ENCODE results near the gene KRTAP20-3.

Gene KRTAP20-3

GRCh38 chr21:30642564-30642963, at the start of gene KRTAP20-3:
Gene KRTAP20-3, plus strand, starts transcription at chr21:30642864.
- no peak for DNase-seq
- H3K27ac Mint-ChIP-seq: no peak within 1 kb of the TSS
- ATAC-seq (replicated peaks): no peak

DNA sequence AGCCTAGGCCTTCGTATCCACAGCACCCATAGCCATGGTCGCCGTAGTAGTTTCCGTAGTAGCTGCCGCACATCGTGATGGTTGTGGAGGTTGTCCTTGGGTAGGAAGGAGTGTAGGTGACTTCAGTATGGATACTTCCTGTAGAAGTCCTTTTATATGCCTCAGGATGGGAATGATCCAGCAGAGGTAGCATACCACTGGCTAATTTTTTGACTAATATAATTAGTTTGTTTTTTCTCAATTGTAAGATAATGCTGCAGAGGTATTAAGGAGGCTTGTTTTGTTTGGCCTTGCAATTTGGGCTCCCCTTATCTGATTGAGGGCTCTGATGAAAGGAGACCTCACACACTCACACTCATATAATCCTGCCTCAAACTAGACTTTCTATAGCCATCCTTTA, 43.9 kb upstream of the KRTAP20-3 start, which contains the start of gene KRTAP6-2:
TSS of gene KRTAP6-2 (minus strand) at position 101 of the 400 bp plus-strand sequence. CDS start at position 73, 28 bp downstream.
- no peak within 1 kb of the TSS for H3K27ac Mint-ChIP-seq
- no peaks in the 10 kb centered on the region for H3K27me3 Mint-ChIP-seq
- H3K4me1 Mint-ChIP-seq: no peaks in the 10 kb centered on the region
- no peak within 1 kb of the TSS for H3K4me3 Mint-ChIP-seq
- no peaks in the 10 kb centered on the region for H3K36me3 Mint-ChIP-seq
- peaks cover 4 to 7% of the 10 kb centered on the region in 2 donors for H3K9me3 Mint-ChIP-seq
- DNase-seq (no peak), ATAC-seq (replicated peaks) (no peak)

More at GRCh38 chr21:30642564-30642963, at the start of gene KRTAP20-3:
- no peaks in the 10 kb centered on the region for H3K27me3 Mint-ChIP-seq
- H3K9me3 Mint-ChIP-seq: peaks cover 11 to 13% of the 10 kb centered on the region in 2 donors
- H3K4me1 Mint-ChIP-seq: no peaks in the 10 kb centered on the region
- H3K4me3 Mint-ChIP-seq: no peak within 1 kb of the TSS
- no peaks in the 10 kb centered on the region for H3K36me3 Mint-ChIP-seq

GRCh38 chr21:30600787-30601186, 41.9 kb upstream of the KRTAP20-3 start, which contains the start of gene KRTAP22-1:
Gene KRTAP22-1, plus strand, starts transcription at chr21:30601087.
- DNase-seq (no peak), ATAC-seq (replicated peaks) (no peak)
- Mint-ChIP-seq H3K27ac (no peak within 1 kb of the TSS), H3K4me1 (no peaks in the 10 kb centered on the region), H3K4me3 (no peak within 1 kb of the TSS), H3K9me3 (peaks cover 4 to 7% of the 10 kb centered on the region in 2 donors), H3K27me3 (no peaks in the 10 kb centered on the region), H3K36me3 (no peaks in the 10 kb centered on the region)

DNA sequence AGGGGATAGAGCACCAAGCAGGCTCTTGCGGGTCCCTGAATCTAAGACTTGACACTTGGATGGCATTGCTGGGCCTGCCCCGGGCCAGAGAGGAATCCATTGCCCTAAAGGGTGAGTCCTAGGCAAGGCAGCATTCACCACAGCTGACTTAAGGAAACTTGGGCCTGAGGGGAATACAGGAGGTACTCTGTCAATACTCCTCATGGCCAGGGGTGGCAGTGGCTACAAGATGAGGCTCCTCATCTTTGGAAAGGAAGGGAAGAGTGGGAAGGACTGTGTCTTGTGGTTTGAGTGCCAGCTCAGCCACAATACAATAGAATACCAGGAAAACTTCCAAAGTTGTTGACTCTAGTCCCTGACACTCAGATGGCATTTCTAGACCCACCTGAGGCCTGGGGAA, 36.7 kb upstream of the KRTAP20-3 start:
- ATAC-seq (replicated peaks): peak in 1 of 2 donors; percentile 16
- H3K27me3 Mint-ChIP-seq: no peaks in the 10 kb centered on the region

GRCh38 chr21:30612132-30612531, 30.5 kb upstream of the KRTAP20-3 start:
- peaks cover 0 to 8% of the 10 kb centered on the region in 2 donors for H3K9me3 Mint-ChIP-seq
- H3K27me3 Mint-ChIP-seq: no peaks in the 10 kb centered on the region

More for the DNA sequence above, 36.7 kb upstream of the KRTAP20-3 start:
- DNase-seq: no peak
- Mint-ChIP-seq H3K4me3 (no peak overlapping the region), H3K27ac (no peak overlapping the region), H3K4me1 (no peaks in the 10 kb centered on the region), H3K9me3 (peaks cover 7 to 10% of the 10 kb centered on the region in 2 donors), H3K36me3 (no peaks in the 10 kb centered on the region)

GRCh38 chr21:30613836-30614235, 28.8 kb upstream of the KRTAP20-3 start, which contains the start of gene KRTAP6-1:
Gene KRTAP6-1, minus strand, starts transcription at chr21:30613930. Its CDS starts 26 bp downstream, at chr21:30613904.
- ATAC-seq (replicated peaks): no peak

More at GRCh38 chr21:30612132-30612531, 30.5 kb upstream of the KRTAP20-3 start:
- ATAC-seq (replicated peaks): no peak
- Mint-ChIP-seq H3K36me3 (no peaks in the 10 kb centered on the region), H3K4me1 (no peaks in the 10 kb centered on the region), H3K4me3 (no peak overlapping the region), H3K27ac (no peak overlapping the region)
- DNase-seq: no peak

DNA sequence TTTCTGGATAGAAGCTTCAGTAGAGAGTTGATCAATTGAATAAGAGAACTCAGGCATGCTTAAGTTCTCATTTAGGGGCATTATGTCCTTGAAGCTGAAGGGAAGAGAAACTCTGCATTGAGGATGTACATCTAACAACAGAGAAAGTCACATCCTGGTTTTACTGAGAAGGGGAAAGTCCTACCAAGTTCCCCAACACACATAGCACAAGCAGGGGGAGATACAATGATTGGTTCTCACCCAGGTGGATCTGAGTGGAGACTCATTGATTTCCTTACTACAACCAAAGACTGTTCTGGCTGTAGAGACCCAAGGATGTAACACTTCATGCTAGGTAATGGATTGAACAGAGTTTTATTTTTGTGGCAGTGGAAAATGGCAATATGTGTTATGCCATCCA, 27.5 kb upstream of the KRTAP20-3 start:
- Mint-ChIP-seq H3K4me3 (no peak overlapping the region), H3K4me1 (no peaks in the 10 kb centered on the region), H3K9me3 (peaks cover 0 to 4% of the 10 kb centered on the region in 2 donors), H3K27me3 (no peaks in the 10 kb centered on the region), H3K36me3 (no peaks in the 10 kb centered on the region), H3K27ac (no peak overlapping the region)
- peak; percentile 69 to 71 for ATAC-seq (replicated peaks)
- DNase-seq: no peak

More at GRCh38 chr21:30613836-30614235, 28.8 kb upstream of the KRTAP20-3 start, which contains the start of gene KRTAP6-1:
- no peak within 1 kb of the TSS for H3K4me3 Mint-ChIP-seq
- no peaks in the 10 kb centered on the region for H3K4me1 Mint-ChIP-seq
- H3K9me3 Mint-ChIP-seq: peaks cover 0 to 5% of the 10 kb centered on the region in 2 donors
- no peak for DNase-seq
- no peaks in the 10 kb centered on the region for H3K27me3 Mint-ChIP-seq
- no peak within 1 kb of the TSS for H3K27ac Mint-ChIP-seq
- H3K36me3 Mint-ChIP-seq: no peaks in the 10 kb centered on the region

GRCh38 chr21:30616125-30616524, 26.5 kb upstream of the KRTAP20-3 start, which contains the start of gene KRTAP20-1:
Gene KRTAP20-1, plus strand, starts transcription at chr21:30616425. Its CDS starts 30 bp downstream, at chr21:30616455.
- no peaks in the 10 kb centered on the region for H3K36me3 Mint-ChIP-seq
- no peaks in the 10 kb centered on the region for H3K27me3 Mint-ChIP-seq
- H3K9me3 Mint-ChIP-seq: no peaks in the 10 kb centered on the region
- no peak for DNase-seq
- H3K4me1 Mint-ChIP-seq: no peaks in the 10 kb centered on the region
- H3K27ac Mint-ChIP-seq: no peak within 1 kb of the TSS
- no peak for ATAC-seq (replicated peaks)
- H3K4me3 Mint-ChIP-seq: no peak within 1 kb of the TSS

DNA sequence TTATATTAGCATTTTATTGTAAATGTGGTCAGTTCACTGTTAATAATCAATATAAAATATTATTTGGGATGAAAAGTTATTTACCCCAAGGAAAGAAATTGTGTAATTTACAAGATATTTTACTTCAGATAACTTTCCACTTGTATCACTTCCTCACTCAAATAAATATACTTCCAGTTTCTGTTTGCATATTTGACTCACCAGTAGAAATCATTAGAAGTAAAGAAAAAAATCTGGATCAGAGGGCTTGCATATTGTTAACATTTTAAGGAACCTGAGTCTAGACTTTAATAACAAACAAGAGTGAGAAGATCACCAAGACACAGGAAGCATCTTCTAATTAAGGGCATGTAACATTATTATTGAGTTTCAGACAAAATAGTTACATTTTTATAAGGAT, 22.6 kb upstream of the KRTAP20-3 start:
- DNase-seq: no peak
- H3K9me3 Mint-ChIP-seq: peaks cover 0 to 2% of the 10 kb centered on the region in 2 donors
- H3K4me1 Mint-ChIP-seq: no peaks in the 10 kb centered on the region
- no peaks in the 10 kb centered on the region for H3K27me3 Mint-ChIP-seq
- H3K27ac Mint-ChIP-seq: no peak overlapping the region
- ATAC-seq (replicated peaks): no peak
- H3K36me3 Mint-ChIP-seq: no peaks in the 10 kb centered on the region
- no peak overlapping the region for H3K4me3 Mint-ChIP-seq

DNA sequence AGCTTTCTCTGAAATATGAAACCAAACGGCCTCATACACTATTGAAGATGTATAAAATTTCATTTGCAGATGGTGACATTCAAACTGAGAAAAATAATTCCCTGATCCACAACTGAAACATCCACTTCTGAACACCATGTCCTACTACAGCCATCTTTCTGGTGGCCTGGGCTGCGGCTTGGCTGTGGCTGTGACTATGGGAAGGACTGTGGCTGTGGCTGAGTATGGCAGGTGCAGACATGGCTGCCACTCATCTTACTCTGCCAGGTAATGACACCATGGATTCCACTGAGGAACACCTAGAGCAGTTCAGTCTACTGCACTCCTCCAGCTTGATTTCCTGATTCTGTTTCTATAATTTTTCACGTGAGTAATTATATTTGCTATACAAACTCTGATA, 22.1 kb upstream of the KRTAP20-3 start, which contains the start of gene KRTAP20-4:
TSS of gene KRTAP20-4 (plus strand) at position 106 of the 400 bp plus-strand sequence.
- Mint-ChIP-seq H3K4me1 (no peaks in the 10 kb centered on the region), H3K9me3 (peaks cover 0 to 3% of the 10 kb centered on the region in 2 donors), H3K27ac (no peak within 1 kb of the TSS), H3K4me3 (no peak within 1 kb of the TSS), H3K36me3 (no peaks in the 10 kb centered on the region), H3K27me3 (no peaks in the 10 kb centered on the region)
- no peak for DNase-seq
- no peak for ATAC-seq (replicated peaks)

GRCh38 chr21:30623362-30623761, 19.3 kb upstream of the KRTAP20-3 start:
- no peak for DNase-seq
- ATAC-seq (replicated peaks): no peak
- Mint-ChIP-seq H3K4me1 (no peaks in the 10 kb centered on the region), H3K27me3 (no peaks in the 10 kb centered on the region), H3K4me3 (no peak overlapping the region), H3K9me3 (peaks cover 0 to 3% of the 10 kb centered on the region in 2 donors), H3K36me3 (no peaks in the 10 kb centered on the region), H3K27ac (no peak overlapping the region)

GRCh38 chr21:30625449-30626165, 17.1 kb upstream of the KRTAP20-3 start:
- H3K27ac Mint-ChIP-seq: no peak overlapping the region
- no peak for ATAC-seq (replicated peaks)

GRCh38 chr21:30628109-30628508, 14.6 kb upstream of the KRTAP20-3 start:
- ATAC-seq (replicated peaks) (no peak), DNase-seq (no peak)
- H3K27me3 Mint-ChIP-seq: no peaks in the 10 kb centered on the region

More at GRCh38 chr21:30625449-30626165, 17.1 kb upstream of the KRTAP20-3 start:
- Mint-ChIP-seq H3K9me3 (peaks cover 0 to 3% of the 10 kb centered on the region in 2 donors), H3K36me3 (no peaks in the 10 kb centered on the region), H3K4me3 (no peak overlapping the region), H3K4me1 (no peaks in the 10 kb centered on the region), H3K27me3 (no peaks in the 10 kb centered on the region)
- no peak for DNase-seq

DNA sequence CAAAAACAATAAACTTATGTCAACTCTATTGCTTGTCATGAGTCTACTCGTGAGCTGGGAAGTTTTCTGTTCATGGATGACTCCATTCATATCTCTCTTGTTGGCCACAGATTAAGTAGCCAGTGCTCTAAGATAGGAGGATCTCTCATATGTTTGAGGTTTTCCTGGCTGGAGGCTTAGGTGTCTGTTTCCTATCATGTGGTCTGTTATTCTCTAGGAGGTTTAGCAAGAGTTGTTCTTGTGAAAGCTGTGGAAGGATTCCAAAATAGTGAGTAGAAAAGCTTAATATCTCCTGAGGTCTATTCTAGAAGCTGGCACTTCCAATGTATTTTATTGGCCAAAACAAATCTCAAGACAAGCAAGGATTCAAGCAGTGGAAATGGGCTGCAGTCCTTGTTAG, 13.5 kb upstream of the KRTAP20-3 start:
- DNase-seq: no peak
- Mint-ChIP-seq H3K27me3 (no peaks in the 10 kb centered on the region), H3K4me3 (no peak overlapping the region), H3K27ac (no peak overlapping the region), H3K9me3 (peaks cover 5% of the 10 kb centered on the region in 2 donors), H3K4me1 (no peaks in the 10 kb centered on the region), H3K36me3 (no peaks in the 10 kb centered on the region)
- ATAC-seq (replicated peaks): no peak

More at GRCh38 chr21:30628109-30628508, 14.6 kb upstream of the KRTAP20-3 start:
- no peak overlapping the region for H3K4me3 Mint-ChIP-seq
- H3K4me1 Mint-ChIP-seq: no peaks in the 10 kb centered on the region
- H3K36me3 Mint-ChIP-seq: no peaks in the 10 kb centered on the region
- peaks cover 5% of the 10 kb centered on the region in 2 donors for H3K9me3 Mint-ChIP-seq
- H3K27ac Mint-ChIP-seq: no peak overlapping the region

DNA sequence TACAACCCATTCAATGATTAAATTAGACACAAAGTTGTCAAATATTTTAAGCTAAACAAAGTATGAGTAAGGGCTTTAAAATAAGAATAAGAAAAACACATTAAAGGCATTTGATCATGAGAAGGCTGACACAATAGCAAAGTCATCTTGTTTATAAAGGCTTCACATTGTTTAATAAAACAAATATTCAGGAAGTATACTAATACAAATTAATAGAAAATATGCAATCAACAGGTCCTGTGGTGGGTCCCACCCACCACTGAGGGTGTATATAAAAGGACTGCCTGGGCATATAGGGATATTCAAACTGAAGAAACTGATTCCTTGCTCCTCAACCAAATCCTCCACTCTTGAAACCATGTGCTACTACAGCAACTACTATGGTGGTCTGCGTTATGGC, 7.8 kb upstream of the KRTAP20-3 start, which contains the start of gene KRTAP20-2:
TSS of gene KRTAP20-2 (plus strand) at position 301 of the 400 bp plus-strand sequence. CDS start at position 359, 58 bp downstream.
- Mint-ChIP-seq H3K4me3 (no peak within 1 kb of the TSS), H3K27me3 (no peaks in the 10 kb centered on the region), H3K9me3 (peaks cover 2 to 5% of the 10 kb centered on the region in 2 donors), H3K36me3 (no peaks in the 10 kb centered on the region), H3K27ac (no peak within 1 kb of the TSS), H3K4me1 (no peaks in the 10 kb centered on the region)
- no peak for DNase-seq
- no peak for ATAC-seq (replicated peaks)

Measured in stimulated activated naive B cell treated with anti-CD40 and anti-IgM and Interleukin-4, amounts not matched to agents 10 μg/mL and 1 μg/mL and 100 μg/mL, for 72 hours (primary cell).